PFSK-1 (cell line): ENCODE data around the gene NOP53.

Source experiments
- FOXP2 ChIP-seq: optimal IDR thresholded peaks from 2 replicates; pipeline ENCODE3; 2011; ENCODE audit warnings: borderline replicate concordance, control low read depth, inconsistent platforms; ENCODE audit not compliant: insufficient read depth; ENCODE audit errors: extremely low read length, extremely low read depth
- POLR2AphosphoS5 ChIP-seq: IDR thresholded peaks from 2 replicates; pipeline ENCODE4 v1.6.1; 2012; ENCODE audit warnings: low read depth, mild to moderate bottlenecking, control low read depth, low read length, moderate library complexity
- REST ChIP-seq, 2 experiments: IDR thresholded peaks; 2 replicates each; pipeline versions ENCODE4 v1.6.1 to v1.8.0; 2011 to 2012; ENCODE audit warnings: low read depth in 2 of 2, low read length in 2 of 2, control low read depth in 1 of 2, inconsistent platforms in 1 of 2, mild to moderate bottlenecking in 1 of 2, moderate library complexity in 1 of 2; ENCODE audit not compliant: insufficient read depth in 1 of 2
- SIN3A ChIP-seq: IDR thresholded peaks from 2 replicates; pipeline ENCODE4 v1.6.1; 2012; ENCODE audit warnings: mild to moderate bottlenecking, low read length, moderate library complexity, borderline replicate concordance; ENCODE audit not compliant: insufficient read depth
- TAF1 ChIP-seq: IDR thresholded peaks from 2 replicates; pipeline ENCODE4 v1.6.1; 2012; ENCODE audit warnings: low read length, control low read depth, borderline replicate concordance; ENCODE audit not compliant: insufficient read depth

NOP53 gene

GRCh38 chr19:47741544-47742140, 3.7 kb upstream of the NOP53 start:
- no peak for TF ChIP-seq TAF1

GRCh38 chr19:47742634-47743033, 2.7 kb upstream of the NOP53 start:
- TF ChIP-seq SIN3A (no peak), POLR2AphosphoS5 (no peak), FOXP2 (no peak), TAF1 (no peak), REST (IDR thresholded peaks at IDR 0.05; ENCODE audit: insufficient read depth in 1 of 2, low read depth in 2 of 2, low read length in 2 of 2) (no peak)

GRCh38 chr19:47749326-47749725, 4.0 kb downstream of the NOP53 start:
- TF ChIP-seq TAF1, result no peak
- TF ChIP-seq SIN3A, result no peak
- no peak for TF ChIP-seq REST (IDR thresholded peaks at IDR 0.05; ENCODE audit: insufficient read depth in 1 of 2, low read depth in 2 of 2, low read length in 2 of 2)
- TF ChIP-seq FOXP2, result no peak
- TF ChIP-seq POLR2AphosphoS5, result no peak

GRCh38 chr19:47750752-47751151, 5.4 kb downstream of the NOP53 start:
- no peak for TF ChIP-seq TAF1
- 0 out of 2 replicates have a peak, but pooled peaks have one; percentile 11 for TF ChIP-seq POLR2AphosphoS5

GRCh38 chr19:47752440-47753211, 7.3 kb downstream of the NOP53 start:
- no peak for TF ChIP-seq TAF1
- no peak for TF ChIP-seq REST (IDR thresholded peaks at IDR 0.05; ENCODE audit: insufficient read depth in 1 of 2, low read depth in 2 of 2, low read length in 2 of 2)
- no peak for TF ChIP-seq SIN3A
- TF ChIP-seq FOXP2, result no peak
- no peak for TF ChIP-seq POLR2AphosphoS5
